GM11168 (cell line): ENCODE results near the gene CERT1.
"Not testable (repeated sequence)": the region's sequence is repeated elsewhere in the genome, so short reads cannot be mapped to it uniquely, and the experiment has no call there.

Experiments used
- in situ Hi-C: fragments of 300-500 bp; cut with MboI; formaldehyde crosslinking; loops from one replicate; pipeline ENCODE4 v1.12.0; 2022; ENCODE audit warnings: low sequenced_read_pairs; ENCODE audit not compliant: unreplicated experiment

Gene CERT1

DNA sequence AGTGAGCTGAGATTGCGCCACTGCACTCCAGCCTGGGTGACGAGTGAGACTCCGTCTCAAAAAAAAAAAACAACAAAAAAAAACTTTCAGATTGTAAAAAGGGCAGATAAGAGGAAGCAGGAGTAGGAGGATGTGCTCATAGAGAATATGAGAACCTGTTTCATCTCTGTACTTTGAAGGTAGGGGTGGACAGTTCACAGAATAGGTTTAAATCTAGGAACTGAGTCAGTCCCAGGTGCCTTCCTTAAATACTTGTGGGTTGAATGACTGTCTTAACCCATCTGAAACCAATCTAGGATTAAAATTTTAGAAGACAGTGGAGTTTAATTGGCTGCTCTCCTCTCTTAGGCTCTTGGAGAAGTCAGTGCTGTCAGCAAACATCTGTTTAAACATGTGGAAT lies 12.6 kb upstream of the CERT1 start:
- in situ Hi-C loops: no loop called here

DNA sequence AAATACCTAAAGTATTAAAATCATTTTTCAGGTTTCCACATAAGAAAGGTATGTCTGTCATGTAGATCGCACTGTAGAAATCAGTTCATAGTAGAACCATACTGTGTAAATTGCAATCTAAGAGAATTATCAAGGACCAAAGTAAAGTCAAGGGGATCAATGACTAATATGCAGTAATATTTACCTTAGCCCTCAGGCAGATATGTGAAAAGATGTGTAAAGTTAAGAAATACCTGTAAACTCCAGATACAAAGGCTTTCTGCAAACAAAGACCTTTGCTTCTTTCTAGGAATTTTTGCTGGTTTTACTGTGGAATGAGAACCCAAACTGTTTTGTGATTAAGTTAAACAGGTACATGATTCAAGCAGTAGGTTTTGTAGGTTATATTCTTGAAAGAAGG lies 11.8 kb upstream of the CERT1 start:
- in situ Hi-C loops: no loop called here

DNA sequence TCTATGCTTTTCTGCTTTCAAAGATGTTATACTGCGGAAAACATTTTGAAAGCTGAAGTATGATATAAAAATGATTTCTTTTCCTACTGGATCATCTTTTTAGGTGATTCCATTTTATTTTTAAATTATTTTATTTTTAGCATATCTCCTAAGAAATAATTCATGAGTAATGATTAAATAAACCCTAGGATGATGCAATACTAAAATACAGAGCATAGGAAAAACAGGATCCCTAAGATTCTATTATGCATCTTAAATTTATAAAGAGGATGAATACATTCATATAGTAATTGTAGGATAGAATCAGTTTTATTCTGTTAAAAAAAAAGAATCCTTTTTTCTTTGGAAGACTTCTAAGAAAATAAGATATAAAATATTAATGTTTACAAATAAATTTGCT lies 11.1 kb upstream of the CERT1 start:
- in situ Hi-C loops: no loop called here

DNA sequence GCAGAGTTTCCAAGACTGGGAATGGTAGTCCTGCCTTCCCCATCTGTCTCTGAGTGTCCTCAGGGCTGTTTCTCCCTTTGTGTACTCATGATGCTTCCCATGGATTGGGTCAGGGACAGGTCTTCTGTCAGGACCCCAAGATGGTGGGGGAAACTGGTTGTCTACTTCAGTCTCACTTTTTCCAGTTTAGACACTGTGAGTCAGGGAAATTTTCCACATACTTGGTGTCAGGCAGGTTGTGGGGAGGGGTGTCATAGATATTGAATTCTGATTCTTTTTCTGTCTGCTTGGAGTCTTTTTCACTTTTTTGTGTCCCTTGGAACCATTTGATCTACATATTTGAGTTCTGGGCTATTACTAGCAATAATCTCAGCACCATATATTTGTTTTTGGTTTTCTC lies 10.6 kb upstream of the CERT1 start:
- in situ Hi-C loops: no loop called here

DNA sequence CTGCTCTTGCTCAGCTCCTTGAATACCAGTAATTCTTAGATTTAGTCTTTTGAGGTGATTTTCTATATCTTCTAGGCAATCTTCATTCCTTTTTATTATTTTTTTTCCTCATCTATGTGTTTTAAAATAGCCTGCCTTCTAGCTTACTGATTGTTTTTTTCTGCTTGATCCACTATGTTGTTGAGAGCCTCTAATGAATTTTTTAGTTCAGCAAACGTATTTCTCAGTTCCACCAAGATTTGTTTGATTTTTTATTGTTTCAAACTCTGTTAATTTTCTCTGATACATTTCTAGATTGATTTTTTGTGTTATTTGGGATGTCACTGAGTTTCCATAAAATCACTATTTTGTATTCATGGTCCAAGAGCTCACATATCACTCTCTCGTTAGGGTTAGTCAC lies 9.8 kb upstream of the CERT1 start:
- in situ Hi-C loops: no loop called here

DNA sequence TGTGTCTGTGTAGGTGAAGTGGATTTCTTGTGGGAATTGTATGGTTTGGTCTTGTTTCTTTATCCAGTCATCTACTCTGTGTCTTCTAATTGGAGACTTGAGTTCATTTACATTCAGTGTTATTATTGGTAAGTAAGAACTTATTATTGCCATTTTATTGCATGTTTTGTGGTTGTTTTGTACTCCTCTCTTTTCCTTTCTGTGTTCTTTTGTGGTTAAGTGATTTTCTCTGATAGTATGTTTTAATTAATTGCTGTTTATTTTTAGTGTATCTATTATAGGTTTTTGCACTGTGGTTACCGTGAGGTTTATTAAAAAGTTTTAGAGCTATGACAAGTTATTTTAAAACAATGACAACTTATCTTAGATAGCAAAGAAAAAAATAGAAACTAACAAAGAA lies 8.3 kb upstream of the CERT1 start:
- in situ Hi-C loops: no loop called here

DNA sequence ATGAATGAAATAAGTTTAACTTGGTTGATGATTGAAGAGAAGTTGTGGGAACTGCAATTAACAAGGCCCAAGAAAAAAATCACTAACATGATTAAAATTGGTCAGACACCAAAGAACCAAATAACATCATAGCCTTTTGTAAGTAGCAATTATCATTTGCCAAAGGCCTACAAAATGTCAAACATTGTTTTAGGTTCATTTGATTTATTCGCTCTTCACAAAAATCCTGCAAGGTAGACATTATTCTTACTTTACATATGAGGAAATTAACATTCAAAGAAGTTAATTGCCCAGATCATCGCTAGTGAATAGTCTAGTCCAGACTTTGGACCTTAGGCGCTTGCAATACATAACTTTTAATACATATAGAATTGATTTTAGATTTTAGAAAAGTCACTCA lies 2.9 kb upstream of the CERT1 start:
- in situ Hi-C loops: no loop called here

DNA sequence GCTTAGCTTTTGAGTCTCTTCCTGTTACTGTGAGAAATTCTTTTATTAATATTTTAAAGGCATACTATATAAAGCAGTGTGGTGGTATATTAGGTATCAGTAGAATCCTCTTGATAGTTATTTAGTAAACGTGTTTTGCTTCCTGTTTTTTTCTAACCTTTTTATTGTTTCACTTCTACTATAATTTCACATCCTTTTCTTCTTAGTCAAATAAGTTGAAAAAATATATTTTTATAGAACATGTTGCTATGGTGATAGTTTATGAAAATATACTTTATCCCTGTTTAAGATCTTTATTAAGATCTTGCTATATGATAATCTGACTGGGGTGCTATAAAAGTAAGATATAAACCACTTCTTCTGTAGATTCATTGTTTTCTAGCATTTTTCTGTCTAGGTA lies 2.4 kb upstream of the CERT1 start:
- in situ Hi-C loops: no loop called here

DNA sequence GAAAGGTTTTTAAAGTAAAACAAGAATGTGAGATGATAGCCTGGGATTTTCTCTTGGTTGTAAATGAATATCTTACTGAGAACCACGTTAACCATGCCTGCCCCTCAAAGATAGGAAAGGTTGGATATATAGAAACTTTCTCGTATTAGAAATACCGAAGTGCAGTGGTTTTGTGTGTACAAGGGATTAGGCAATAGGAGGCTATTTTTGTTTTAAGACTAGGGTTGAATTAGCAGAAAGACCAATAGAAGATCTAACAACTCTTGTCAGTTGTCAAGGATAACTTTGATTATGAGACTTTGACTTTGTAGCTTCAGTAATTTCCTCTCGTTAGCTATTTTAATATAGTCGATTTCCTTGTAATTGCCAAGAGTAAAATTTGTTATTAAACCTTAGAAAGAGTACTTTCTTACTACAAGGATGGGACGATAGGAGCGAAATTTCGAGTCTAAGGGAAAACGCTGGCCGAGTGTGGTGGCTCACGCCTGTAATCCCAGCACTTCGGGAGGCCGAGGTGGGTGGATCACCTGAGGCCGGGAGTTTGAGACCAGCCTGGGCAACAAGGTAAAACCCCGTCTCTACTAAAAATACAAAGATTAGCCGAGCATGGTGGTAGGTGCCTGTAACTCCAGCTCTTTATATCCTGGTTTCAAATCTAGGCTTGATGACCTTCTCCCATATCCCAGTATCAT lies 1.1 kb upstream of the CERT1 start:
- in situ Hi-C loops: no loop called here

DNA sequence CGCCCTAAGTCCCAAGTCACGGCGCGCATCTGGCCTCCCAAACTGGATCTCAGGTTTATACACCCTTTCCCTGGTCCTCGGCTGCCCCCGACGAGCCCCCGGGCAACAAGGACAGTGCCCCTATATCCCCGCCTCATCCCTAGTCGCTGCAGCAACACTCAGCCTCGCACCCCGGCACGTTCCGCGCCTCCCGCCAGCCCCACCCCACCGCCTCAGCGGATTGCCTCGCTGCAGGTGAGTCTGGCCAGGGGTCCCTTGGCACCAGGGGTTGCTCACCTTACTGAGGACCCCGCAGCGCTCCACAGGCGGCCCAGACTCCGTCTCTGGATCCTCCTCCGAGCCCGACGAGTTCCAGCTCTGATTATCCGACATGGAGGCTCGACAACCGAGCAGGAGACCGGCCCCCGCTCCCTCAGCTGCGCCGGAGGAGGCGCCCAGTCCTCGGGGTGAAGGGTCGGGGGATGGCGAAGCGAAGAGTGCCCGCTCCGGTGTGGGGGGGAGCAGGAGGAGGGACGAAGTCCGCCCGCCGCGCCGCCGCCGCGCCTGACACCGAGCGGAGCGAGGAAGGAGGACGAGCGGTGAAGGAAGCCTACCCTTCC lies 494 bp downstream of the CERT1 start:
- in situ Hi-C loops: no loop called here

DNA sequence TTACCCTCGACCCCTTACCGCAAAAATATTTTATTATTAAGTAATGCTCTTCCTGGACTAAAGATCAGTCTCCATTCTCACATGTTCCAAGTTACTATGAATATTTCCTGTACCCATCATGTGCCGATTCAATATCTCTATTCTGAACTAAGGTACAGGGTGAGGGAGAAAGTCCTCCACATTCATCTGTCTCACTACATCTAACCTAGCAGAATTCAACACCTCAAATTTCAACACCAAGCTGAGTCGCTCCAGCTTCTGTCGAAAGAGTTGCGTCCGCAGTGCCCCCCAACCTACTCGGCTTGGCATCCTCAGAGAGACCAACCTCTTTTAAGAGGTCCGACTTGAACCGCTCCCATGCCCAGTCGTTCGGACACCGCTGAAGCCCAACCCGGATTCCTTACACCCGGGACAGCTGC lies 1.0 kb downstream of the CERT1 start:
- in situ Hi-C loops: no loop called here

DNA sequence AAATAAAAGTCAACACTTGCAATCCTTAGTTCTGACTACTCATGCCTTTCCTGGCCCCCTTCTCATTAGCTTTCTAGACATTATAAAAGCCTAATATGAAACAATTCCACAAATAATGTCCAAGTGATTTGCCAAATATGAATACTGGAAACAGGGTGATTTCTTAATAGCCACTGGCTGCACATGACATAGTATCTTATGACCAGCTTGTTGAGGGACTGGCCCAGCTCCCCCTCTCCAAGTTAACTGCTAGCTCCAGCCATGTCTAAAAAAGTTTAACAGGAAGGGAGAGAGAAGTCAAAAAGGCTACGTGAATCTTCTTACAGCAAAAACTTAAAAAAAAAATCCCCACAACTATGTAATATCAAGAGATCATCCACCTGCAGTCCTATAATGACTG lies 1.5 kb downstream of the CERT1 start:
- in situ Hi-C loops: no loop called here

DNA sequence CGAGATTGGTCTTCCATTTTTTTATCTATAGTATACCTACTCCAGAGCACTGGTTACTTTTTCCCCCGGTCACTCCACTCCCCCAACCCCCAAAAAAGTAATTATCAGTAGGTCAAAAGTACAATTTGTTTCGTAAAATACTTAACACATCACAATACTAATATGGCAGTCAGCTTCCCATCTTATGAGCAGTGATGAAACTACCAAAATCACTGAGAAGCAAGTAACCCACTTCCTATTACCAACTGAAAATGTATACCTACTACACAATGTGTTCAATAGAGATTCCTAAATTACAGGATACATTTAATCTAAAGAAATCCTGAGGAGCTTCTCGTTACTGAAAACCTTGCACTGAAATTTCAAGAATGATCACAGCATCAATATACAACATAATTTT lies 1.9 kb downstream of the CERT1 start:
- in situ Hi-C loops: no loop called here

DNA sequence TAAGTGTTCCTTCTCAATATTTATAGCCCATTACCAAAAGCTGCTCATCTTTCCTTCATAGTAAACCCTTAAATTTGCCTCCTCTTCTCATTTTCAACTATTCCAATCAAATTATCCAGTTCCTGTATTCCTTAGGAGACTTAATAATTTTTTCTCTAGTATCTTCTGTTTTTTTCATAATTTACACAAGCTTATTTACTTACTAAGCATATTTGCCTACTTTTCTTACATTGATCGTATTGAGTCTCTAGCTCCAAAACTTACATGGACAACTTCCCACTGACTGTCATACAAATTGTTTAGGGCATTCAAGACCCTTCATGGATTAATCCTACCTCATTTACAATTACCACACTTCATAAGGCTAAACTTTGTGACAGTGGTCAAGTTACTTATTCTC lies 3.6 kb downstream of the CERT1 start:
- in situ Hi-C loops: no loop called here

DNA sequence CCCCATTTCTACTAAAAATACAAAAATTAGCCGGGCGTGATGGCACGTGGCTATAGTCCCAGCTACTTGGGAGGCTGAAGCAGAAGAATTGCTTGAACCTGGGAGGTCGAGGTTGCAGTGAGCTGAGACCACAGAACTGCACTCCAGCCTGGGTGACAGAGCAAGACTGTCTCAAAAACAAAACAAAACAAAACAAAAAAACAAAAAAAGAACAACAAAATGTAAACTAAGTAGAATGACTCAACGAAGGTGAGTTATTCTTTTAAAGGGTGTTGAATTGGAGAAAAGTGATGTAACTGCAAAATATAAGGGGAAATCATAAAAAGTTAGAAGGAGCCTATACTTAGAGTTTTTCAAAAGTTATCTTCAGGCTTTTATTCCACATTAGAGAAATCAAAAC lies 6.3 kb downstream of the CERT1 start:
- in situ Hi-C loops: not testable (repeated sequence)

DNA sequence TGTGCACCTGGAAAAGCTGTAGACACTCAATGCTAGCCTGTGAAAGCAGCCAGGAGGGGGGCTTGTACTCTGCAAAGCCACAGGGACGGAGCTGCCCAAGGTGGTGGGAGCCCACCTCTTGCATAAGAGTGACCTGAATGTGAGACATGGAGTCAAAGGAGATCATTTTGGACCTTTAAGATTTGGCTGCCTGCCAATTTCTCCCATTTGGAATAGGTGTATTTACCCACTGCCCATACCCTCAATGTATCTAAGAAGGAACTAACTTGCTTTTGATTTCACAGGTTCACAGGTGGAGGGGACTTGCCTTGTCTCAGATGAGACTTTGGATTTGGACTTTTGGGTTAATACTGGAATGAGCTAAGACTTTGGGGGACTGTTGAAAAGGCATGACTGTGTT lies 12.6 kb downstream of the CERT1 start:
- in situ Hi-C loops: not testable (repeated sequence)

DNA sequence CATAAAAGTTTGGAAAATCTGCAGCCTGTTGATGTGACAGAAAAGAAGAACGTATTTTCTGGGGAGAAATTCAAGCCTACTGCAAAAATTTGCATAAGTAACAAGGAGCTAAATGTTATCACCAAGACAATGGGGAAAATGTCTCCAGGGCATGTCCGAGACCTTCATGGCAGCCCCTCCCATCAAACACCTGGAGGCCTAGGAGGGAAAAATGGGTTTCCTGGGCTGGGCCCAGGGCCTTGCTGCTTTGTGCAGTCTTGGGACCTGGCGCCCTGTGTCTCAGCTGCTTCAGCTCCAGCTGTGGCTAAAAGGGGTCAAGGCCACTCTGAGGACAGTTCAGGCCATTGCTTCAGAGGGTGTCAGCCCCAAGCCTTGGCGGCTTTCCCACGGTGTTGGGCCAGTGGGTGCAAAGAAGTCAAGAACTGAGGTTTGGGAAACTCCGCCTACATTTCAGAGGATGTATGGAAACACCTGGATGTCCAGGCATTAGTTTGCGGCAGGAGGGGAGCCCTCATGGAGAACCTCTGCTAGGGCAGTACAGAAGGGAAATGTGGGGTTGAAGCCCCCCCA lies 13.1 kb downstream of the CERT1 start:
- in situ Hi-C loops: no loop called here

DNA sequence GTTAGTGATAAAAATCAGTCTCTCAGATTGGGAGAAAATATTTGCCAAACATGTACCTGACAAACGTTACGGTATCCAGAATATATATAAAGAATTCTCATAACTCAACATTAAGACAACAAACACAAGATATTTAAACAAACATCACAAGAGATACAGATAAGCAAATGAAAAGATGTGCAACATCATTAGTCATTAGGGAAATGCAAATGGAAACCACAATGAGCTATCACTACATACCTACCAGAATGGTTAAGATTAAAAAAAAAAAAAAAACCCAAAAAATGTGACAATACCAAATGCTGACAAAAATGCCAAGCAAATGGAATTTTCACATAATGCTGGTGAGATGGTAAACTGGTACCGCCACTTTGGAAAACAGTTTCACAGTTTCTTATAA lies 15.4 kb downstream of the CERT1 start:
- in situ Hi-C loops: no loop called here

DNA sequence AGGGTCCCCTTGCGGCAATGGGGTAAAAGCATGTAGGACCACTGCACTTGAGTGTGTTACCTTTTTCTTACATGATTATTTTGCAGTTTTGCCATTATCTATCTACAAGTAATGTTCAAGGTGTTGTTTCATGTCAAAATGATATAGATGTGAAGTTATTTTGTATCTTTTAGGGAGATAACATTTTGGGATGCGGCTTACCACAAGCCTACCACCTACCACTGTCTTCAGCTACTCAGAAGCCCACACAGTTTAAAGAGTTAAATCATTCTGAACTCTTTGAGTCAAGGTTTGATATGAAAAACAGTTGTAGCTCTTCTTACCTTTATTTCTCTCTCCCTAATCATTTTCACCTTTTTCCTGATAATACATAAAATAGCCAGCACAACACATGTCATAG lies 19.8 kb downstream of the CERT1 start:
- in situ Hi-C loops: no loop called here

DNA sequence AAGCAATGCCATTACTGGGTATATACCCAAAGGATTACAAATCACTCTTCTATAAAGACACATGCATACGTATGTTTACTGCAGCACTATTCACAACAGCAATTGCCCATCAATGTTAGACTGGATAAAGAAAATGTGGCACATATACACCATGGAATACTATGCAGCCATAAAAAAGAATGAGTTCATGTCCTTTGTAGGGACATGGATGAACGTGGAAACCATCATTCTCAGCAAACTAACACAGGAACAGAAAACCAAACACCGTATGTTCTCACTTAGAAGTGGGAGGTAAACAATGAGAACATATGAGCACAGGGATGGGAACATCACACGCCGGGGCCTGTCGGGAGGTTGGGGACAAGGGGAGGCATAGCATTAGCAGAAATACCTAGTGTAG lies 21.6 kb downstream of the CERT1 start:
- in situ Hi-C loops: not testable (repeated sequence)

DNA sequence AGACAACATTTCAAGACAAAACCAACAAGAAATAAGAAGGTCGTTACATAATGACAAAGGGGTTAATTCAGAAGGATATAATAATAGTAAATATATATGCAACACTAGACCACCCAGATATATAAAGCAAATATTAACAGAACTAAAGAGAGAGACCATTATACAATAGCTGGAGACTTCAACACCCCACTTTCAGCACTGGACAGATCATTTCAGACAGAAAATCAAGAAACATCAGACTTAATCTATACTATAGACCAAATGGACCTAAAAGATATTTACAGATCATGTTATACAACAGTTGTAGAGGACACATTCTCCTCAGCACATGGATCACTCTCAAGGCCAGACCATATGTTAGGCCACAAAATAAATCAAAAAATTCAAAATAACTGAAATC lies 26.8 kb downstream of the CERT1 start:
- in situ Hi-C loops: no loop called here

DNA sequence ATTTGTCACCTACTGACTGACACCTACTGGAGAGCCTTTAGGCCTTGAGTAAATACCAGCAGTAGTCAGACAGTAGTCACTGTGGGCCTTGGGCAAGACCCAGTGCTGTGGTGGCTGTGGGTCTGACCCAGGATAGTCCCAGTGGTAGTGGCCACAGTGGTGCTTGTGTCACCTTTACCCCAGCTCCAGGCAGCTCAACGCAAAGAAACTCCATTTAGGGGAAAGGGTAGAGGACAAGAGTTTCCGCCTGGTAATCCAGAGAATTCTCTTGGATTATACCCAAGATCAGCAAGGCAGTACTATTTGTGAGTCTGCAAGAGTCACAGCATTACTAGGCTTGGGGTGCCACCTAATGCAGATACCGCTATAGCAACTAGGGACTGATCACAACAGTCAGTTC lies 28.9 kb downstream of the CERT1 start:
- in situ Hi-C loops: no loop called here
